ENCODE results near the gene DGCR2. TPM values are rescaled to one million over a fixed set of nuclear protein-coding genes. Genes with fewer than 3 reads are reported as not detected.

The DGCR2 gene
- total and polyA plus RNA-seq, 10 of the 15 experiments (the other 5 are each of a cell fraction or from before 2014, with no cell fraction given), result 0.19 to 28.4 (median 16.0) TPM

DNA sequence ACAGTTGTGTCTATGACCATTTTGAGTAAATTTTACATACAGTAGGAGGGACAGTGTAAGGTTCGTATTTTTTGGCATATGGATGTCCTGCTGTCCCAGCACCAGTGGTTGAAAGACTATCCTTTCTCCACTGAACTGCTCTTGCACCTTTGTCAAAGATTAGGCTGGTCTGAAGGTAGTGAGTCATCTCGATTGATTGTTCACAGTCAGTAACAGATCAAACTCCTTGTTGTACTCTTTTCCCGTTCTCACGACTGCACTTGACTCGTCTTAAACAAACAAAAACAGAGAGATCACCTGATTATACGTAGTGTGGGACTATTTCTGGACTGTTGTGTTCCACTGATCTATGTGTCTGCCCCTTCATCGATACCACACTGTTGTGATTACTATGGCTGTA lies 77.1 kb downstream of the DGCR2 start:
- POLR2A ChIA-PET, result no interaction called here
- WGBS (ENCODE audit: insufficient coverage, insufficient replicate concordance, low lambda C conversion rate, missing lambda C conversion rate), result 98% methylated on average over 7 of the region's 7 CpGs
- ATAC-seq (no peak), FAIRE-seq (no peak), DNase-seq (ENCODE audit: low read depth, low spot score) (no peak)
- RAD21 ChIA-PET (ENCODE audit: unreplicated experiment), result no interaction called here
- in situ Hi-C loops (cut with MboI), result no loop called here
- SMC1A ChIA-PET (ENCODE audit: uncharacterized antibody, unreplicated experiment), result interaction anchor here (0.6 kb wide), 1 partner anchor 839 kb away, joined by 3 read pairs; no protein-coding TSS in a partner anchor
- no peak overlapping the region for H3K27ac ChIP-seq (ENCODE audit: control insufficient read depth, insufficient read depth)
- TF ChIP-seq, protein P1, sequence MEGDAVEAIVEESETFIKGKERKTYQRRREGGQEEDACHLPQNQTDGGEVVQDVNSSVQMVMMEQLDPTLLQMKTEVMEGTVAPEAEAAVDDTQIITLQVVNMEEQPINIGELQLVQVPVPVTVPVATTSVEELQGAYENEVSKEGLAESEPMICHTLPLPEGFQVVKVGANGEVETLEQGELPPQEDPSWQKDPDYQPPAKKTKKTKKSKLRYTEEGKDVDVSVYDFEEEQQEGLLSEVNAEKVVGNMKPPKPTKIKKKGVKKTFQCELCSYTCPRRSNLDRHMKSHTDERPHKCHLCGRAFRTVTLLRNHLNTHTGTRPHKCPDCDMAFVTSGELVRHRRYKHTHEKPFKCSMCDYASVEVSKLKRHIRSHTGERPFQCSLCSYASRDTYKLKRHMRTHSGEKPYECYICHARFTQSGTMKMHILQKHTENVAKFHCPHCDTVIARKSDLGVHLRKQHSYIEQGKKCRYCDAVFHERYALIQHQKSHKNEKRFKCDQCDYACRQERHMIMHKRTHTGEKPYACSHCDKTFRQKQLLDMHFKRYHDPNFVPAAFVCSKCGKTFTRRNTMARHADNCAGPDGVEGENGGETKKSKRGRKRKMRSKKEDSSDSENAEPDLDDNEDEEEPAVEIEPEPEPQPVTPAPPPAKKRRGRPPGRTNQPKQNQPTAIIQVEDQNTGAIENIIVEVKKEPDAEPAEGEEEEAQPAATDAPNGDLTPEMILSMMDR (IDR thresholded peaks at IDR 0.05 in 2 of 3, conservative IDR thresholded peaks at IDR 0.05 in 1 of 3; ENCODE audit: control insufficient read depth in 2 of 3, extremely low read depth in 1 of 3, insufficient read depth in 1 of 3, low read depth in 3 of 3, low read length in 3 of 3), result no peak
- TF ChIP-seq FOS (IDR thresholded peaks at IDR 0.05; ENCODE audit: borderline replicate concordance, extremely low read depth, insufficient read length) (no peak), MEF2B (IDR thresholded peaks at IDR 0.05; ENCODE audit: partially characterized antibody, poor library complexity, severe bottlenecking) (no peak), POLR2AphosphoS2 (IDR thresholded peaks at IDR 0.05; ENCODE audit: low read depth, low read length) (no peak), CHD2 (IDR thresholded peaks at IDR 0.05; ENCODE audit: borderline replicate concordance, low read depth, low read length) (no peak), BCLAF1 (IDR thresholded peaks at IDR 0.05) (no peak), SMAD5 (IDR thresholded peaks at IDR 0.05; ENCODE audit: low read depth) (no peak), RB1 (IDR thresholded peaks at IDR 0.05; ENCODE audit: borderline replicate concordance) (no peak), KDM1A (IDR thresholded peaks at IDR 0.05; ENCODE audit: borderline replicate concordance) (no peak), WRNIP1 (IDR thresholded peaks at IDR 0.05; ENCODE audit: borderline replicate concordance, low read depth, low read length) (no peak), HCFC1 (IDR thresholded peaks at IDR 0.05; ENCODE audit: low read length) (no peak), ETV6 (conservative IDR thresholded peaks at IDR 0.05 in 1 of 2, IDR thresholded peaks at IDR 0.05 in 1 of 2; ENCODE audit: borderline replicate concordance in 1 of 2, low read depth in 1 of 2) (no peak), MTA2 (IDR thresholded peaks at IDR 0.05; ENCODE audit: low read depth) (no peak), USF1 (IDR thresholded peaks at IDR 0.05; ENCODE audit: borderline replicate concordance, extremely low read length, insufficient read depth, low read depth, low read length) (no peak), HDAC2 (IDR thresholded peaks at IDR 0.05) (no peak), SREBF1 (IDR thresholded peaks at IDR 0.05; ENCODE audit: low read length) (no peak), PKNOX1 (IDR thresholded peaks at IDR 0.05) (no peak), PAX5 (IDR thresholded peaks at IDR 0.05; ENCODE audit: borderline replicate concordance, low read depth, low read length) (no peak), MAX (IDR thresholded peaks at IDR 0.05; ENCODE audit: low read depth, low read length) (no peak)
- no peak overlapping the region for H3K4me3 ChIP-seq
- H3K9ac ChIP-seq (ENCODE audit: control insufficient read depth, insufficient read depth, low read length), result no peak overlapping the region
- no peaks in the 10 kb centered on the region for H3K79me2 ChIP-seq (ENCODE audit: control insufficient read depth, insufficient read depth, low read length)
- no peaks in the 10 kb centered on the region for H4K20me1 ChIP-seq (ENCODE audit: control insufficient read depth, insufficient read depth)
- BruUV-seq (replicated peaks), result no TSS peak
- H3K4me2 ChIP-seq (ENCODE audit: control insufficient read depth, insufficient read depth), result no peak overlapping the region
- H3K9me3 ChIP-seq (replicated peaks; ENCODE audit: control insufficient read depth, insufficient read depth, low read length), result no peaks in the 10 kb centered on the region
- no peaks in the 10 kb centered on the region for H3K4me1 ChIP-seq (ENCODE audit: control insufficient read depth, insufficient read depth, low read length)
- no peak overlapping the region for H2AFZ ChIP-seq (ENCODE audit: control insufficient read depth, low read depth, low read length)
- intact Hi-C loops (cut with micrococcal nuclease; ENCODE audit: unreplicated experiment), result no loop called here
- H3K36me3 ChIP-seq (ENCODE audit: control insufficient read depth in 2 of 2, insufficient read depth in 2 of 2, low read length in 1 of 2), result peaks cover 24 to 33% of the 10 kb centered on the region in 2 experiments
- no peaks in the 10 kb centered on the region for H3K27me3 ChIP-seq (replicated peaks in 1 of 2; ENCODE audit: control insufficient read depth in 2 of 2, insufficient read depth in 2 of 2, low read length in 1 of 2)
- CTCF ChIA-PET, result no interaction called here
